ENCODE measurements around the gene TGFA. TPM values are rescaled to one million over a fixed set of nuclear protein-coding genes. Genes with fewer than 3 reads are reported as not detected.

Gene TGFA
- polyA plus RNA-seq, 2 of the 4 experiments (the other 2 are of a cell fraction) = 3.5 to 5.3 TPM

DNA sequence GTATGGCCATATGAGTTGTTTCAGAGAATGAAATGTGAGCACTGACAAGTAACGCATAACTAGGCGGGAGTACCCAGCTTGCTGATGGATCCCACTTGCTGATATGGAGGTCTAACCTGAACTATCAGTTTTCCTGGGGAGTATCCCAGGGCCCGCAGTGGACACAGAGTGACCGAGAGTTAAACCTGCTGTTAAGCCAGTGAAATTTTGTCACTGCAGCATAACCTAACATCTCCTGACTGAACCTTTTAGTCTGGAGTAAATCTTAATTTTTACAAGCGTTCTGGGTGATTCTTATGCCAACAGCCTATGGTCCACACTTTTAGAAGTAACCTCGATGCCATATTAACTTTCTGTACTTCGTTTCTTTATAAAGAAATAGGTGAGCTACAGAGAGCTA lies 54.4 kb downstream of the TGFA start (continued):
- TF ChIP-seq FOSB (CRISPR knock-in tag; IDR thresholded peaks at IDR 0.05) (no peak), JUN (IDR thresholded peaks at IDR 0.05) (no peak), EP300 (IDR thresholded peaks at IDR 0.05) (no peak)

DNA sequence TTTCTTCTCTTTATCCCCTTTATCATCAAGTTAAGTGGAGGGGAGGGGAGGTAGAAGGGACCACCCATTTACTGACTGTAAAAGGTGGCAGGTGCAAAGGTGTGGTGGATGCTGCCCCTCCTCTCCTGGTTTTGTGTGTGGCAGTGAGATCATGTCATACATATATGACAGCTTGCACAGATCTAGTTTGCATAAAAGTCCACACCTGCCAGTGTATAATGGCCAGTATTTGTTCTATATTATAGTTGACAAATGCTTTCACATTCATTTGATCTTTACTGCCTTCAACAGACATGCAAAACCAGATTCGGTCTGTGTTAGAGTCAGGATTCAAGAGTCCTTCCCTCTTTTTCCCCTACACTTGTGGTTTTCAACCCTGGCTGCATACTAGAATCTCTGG lies 55.1 kb downstream of the TGFA start:
- H3K9me3 ChIP-seq = no peaks in the 10 kb centered on the region
- WGBS (ENCODE audit: missing lambda C conversion rate) = 83% methylated on average over 1 of the region's 1 CpG
- POLR2A ChIA-PET = no interaction called here
- H3K4me1 ChIP-seq = 0 out of 3 replicates have a peak, but pooled peaks cover 3% of the 10 kb centered on the region
- no peak overlapping the region for H3K4me3 ChIP-seq
- no peak for DNase-seq (ENCODE audit: low read depth in 1 of 2, low spot score in 1 of 2)
- H3K27ac ChIP-seq = no peak overlapping the region
- peak in 1 of 2 experiments; percentile 20; a peak in 1 of 6 replicates for ATAC-seq
- no peak for FAIRE-seq
- TF ChIP-seq CHD4 (IDR thresholded peaks at IDR 0.05; ENCODE audit: borderline replicate concordance) (no peak), FOXS1 (CRISPR knock-in tag; IDR thresholded peaks at IDR 0.05) (no peak), HEYL (CRISPR knock-in tag; IDR thresholded peaks at IDR 0.05) (no peak), KDM1A (IDR thresholded peaks at IDR 0.05; ENCODE audit: low read depth) (no peak), NPAS2 (CRISPR knock-in tag; IDR thresholded peaks at IDR 0.05; ENCODE audit: borderline replicate concordance) (no peak)
- TF ChIP-seq, protein P1, sequence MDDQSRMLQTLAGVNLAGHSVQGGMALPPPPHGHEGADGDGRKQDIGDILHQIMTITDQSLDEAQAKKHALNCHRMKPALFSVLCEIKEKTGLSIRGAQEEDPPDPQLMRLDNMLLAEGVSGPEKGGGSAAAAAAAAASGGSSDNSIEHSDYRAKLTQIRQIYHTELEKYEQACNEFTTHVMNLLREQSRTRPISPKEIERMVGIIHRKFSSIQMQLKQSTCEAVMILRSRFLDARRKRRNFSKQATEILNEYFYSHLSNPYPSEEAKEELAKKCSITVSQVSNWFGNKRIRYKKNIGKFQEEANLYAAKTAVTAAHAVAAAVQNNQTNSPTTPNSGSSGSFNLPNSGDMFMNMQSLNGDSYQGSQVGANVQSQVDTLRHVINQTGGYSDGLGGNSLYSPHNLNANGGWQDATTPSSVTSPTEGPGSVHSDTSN (IDR thresholded peaks at IDR 0.05) = no peak
- CTCF ChIA-PET = interaction anchor here (0.8 to 2.4 kb wide), 4 partner anchors 9 to 120 kb away, joined by 3 to 19 read pairs (median 6); no protein-coding TSS in a partner anchor
- no peak overlapping the region for H3K4me2 ChIP-seq

DNA sequence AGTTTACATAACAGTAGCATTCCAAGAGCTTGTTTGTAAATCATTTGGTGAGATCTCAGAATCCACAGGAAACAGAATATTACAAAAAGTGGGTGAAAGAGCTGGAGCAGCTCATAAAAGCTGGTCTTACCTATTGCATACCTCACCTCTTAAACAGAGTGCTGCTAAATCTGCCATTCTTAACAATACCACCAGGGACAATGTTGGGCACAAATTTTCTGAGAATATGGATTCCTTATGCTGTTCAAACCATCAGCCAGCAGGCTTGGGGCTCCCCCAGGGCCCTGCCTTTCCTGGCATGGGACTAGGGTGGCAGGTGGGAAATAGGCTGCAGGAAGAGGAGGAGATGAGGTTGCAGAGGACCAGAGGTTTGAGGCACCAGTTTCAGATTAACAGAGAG lies 55.6 kb downstream of the TGFA start:
- DNase-seq (ENCODE audit: low read depth in 1 of 2, low spot score in 1 of 2) = peak; percentile 42 to 52
- Histone ChIP-seq H3K4me1 (0 out of 3 replicates have a peak, but pooled peaks cover 3% of the 10 kb centered on the region), H3K9me3 (no peaks in the 10 kb centered on the region), H3K4me3 (no peak overlapping the region), H3K4me2 (no peak overlapping the region), H3K27ac (no peak overlapping the region)
- CTCF ChIA-PET = interaction anchor here (0.5 to 2.4 kb wide), 13 partner anchors 9 to 194 kb away, joined by 3 to 19 read pairs (median 4); no protein-coding TSS in a partner anchor
- FAIRE-seq = peak; percentile 13
- TF ChIP-seq RCOR1 (IDR thresholded peaks at IDR 0.05; ENCODE audit: low read depth, low read length) (no peak), RAD21 (conservative IDR thresholded peaks at IDR 0.05 in 1 of 2, IDR thresholded peaks at IDR 0.05 in 1 of 2) (peak in 1 of 2 experiments; percentile 39; a peak in 3 of 5 replicates)
- TF ChIP-seq, protein P2, sequence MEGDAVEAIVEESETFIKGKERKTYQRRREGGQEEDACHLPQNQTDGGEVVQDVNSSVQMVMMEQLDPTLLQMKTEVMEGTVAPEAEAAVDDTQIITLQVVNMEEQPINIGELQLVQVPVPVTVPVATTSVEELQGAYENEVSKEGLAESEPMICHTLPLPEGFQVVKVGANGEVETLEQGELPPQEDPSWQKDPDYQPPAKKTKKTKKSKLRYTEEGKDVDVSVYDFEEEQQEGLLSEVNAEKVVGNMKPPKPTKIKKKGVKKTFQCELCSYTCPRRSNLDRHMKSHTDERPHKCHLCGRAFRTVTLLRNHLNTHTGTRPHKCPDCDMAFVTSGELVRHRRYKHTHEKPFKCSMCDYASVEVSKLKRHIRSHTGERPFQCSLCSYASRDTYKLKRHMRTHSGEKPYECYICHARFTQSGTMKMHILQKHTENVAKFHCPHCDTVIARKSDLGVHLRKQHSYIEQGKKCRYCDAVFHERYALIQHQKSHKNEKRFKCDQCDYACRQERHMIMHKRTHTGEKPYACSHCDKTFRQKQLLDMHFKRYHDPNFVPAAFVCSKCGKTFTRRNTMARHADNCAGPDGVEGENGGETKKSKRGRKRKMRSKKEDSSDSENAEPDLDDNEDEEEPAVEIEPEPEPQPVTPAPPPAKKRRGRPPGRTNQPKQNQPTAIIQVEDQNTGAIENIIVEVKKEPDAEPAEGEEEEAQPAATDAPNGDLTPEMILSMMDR (IDR thresholded peaks at IDR 0.05) = peak; percentile 30; the same call in 1 of the 3 replicates
- ATAC-seq = peak; percentile 90 to 99
- POLR2A ChIA-PET = no interaction called here

DNA sequence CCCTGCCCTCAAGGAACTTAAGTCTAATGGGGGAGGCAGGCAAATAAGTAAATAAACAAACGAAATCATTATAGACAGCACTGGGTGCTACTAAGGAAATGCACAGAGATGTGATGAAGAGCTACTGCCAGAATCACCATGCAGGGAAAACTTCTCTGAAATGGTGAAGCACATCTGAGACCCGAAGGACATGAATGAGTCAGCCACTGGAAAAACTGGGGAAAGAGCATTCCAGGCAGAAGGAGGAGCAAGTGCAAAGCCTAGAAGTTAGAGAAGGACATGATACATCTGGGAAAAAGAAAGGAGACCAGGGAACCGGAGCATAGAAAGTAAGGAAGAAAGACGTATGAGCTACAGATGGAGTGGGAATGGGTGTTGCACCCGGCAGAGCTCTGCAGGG lies 56.8 kb downstream of the TGFA start:
- CTCF ChIA-PET = interaction anchor here (0.9 to 2.4 kb wide), 11 partner anchors 10 to 193 kb away, joined by 3 to 19 read pairs (median 4); no protein-coding TSS in a partner anchor
- H3K9me3 ChIP-seq = no peaks in the 10 kb centered on the region
- H3K27ac ChIP-seq = no peak overlapping the region
- H3K4me2 ChIP-seq = no peak overlapping the region
- 56% methylated on average over 5 of the region's 5 CpGs for WGBS (ENCODE audit: missing lambda C conversion rate)
- FAIRE-seq (peak; percentile 51), DNase-seq (ENCODE audit: low read depth in 1 of 2, low spot score in 1 of 2) (no peak), ATAC-seq (no peak)
- TF ChIP-seq FOSL2 (IDR thresholded peaks at IDR 0.05) (no peak), FOSL2 (CRISPR knock-in tag; IDR thresholded peaks at IDR 0.05) (no peak), TFCP2L1 (CRISPR knock-in tag; IDR thresholded peaks at IDR 0.05) (no peak), GATA3 (IDR thresholded peaks at IDR 0.05; ENCODE audit: borderline replicate concordance) (no peak), EHF (CRISPR knock-in tag; IDR thresholded peaks at IDR 0.05) (no peak), HOXA7 (CRISPR knock-in tag; IDR thresholded peaks at IDR 0.05) (no peak), MYC (IDR thresholded peaks at IDR 0.05; ENCODE audit: borderline replicate concordance, low read length) (no peak), FOSB (CRISPR knock-in tag; IDR thresholded peaks at IDR 0.05) (no peak), FOXS1 (CRISPR knock-in tag; IDR thresholded peaks at IDR 0.05) (no peak), PHF8 (IDR thresholded peaks at IDR 0.05; ENCODE audit: borderline replicate concordance, low read depth) (no peak)
- TF ChIP-seq, protein P3, sequence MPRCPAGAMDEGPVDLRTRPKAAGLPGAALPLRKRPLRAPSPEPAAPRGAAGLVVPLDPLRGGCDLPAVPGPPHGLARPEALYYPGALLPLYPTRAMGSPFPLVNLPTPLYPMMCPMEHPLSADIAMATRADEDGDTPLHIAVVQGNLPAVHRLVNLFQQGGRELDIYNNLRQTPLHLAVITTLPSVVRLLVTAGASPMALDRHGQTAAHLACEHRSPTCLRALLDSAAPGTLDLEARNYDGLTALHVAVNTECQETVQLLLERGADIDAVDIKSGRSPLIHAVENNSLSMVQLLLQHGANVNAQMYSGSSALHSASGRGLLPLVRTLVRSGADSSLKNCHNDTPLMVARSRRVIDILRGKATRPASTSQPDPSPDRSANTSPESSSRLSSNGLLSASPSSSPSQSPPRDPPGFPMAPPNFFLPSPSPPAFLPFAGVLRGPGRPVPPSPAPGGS (IDR thresholded peaks at IDR 0.05) = no peak
- TF ChIP-seq, protein P4, sequence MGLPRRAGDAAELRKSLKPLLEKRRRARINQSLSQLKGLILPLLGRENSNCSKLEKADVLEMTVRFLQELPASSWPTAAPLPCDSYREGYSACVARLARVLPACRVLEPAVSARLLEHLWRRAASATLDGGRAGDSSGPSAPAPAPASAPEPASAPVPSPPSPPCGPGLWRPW (IDR thresholded peaks at IDR 0.05) = no peak
- TF ChIP-seq, protein P5, sequence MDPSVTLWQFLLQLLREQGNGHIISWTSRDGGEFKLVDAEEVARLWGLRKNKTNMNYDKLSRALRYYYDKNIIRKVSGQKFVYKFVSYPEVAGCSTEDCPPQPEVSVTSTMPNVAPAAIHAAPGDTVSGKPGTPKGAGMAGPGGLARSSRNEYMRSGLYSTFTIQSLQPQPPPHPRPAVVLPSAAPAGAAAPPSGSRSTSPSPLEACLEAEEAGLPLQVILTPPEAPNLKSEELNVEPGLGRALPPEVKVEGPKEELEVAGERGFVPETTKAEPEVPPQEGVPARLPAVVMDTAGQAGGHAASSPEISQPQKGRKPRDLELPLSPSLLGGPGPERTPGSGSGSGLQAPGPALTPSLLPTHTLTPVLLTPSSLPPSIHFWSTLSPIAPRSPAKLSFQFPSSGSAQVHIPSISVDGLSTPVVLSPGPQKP (IDR thresholded peaks at IDR 0.05; ENCODE audit: low read depth, low read length) = no peak
- POLR2A ChIA-PET = interaction anchor here (0.6 kb wide), 1 partner anchor 72 kb away, joined by 4 read pairs; no protein-coding TSS in a partner anchor
- 0 out of 3 replicates have a peak, but pooled peaks cover 3% of the 10 kb centered on the region for H3K4me1 ChIP-seq
- no peak overlapping the region for H3K4me3 ChIP-seq
